Progenitor cell of endocrine pancreas (in vitro differentiated cells): Measurements from ENCODE around the gene ENO2. TPM values are rescaled to one million over a fixed set of nuclear protein-coding genes. Genes with fewer than 3 reads are reported as not detected.
"Not testable (repeated sequence)": the region's sequence is repeated elsewhere in the genome, so short reads cannot be mapped to it uniquely, and the experiment has no call there.

ENCODE experiments used
- DNase-seq: peaks from one replicate; pipeline ENCODE4 v3.0.0; 2021; ENCODE audit warnings: low spot score; ENCODE audit not compliant: unreplicated experiment
- H3K27ac Mint-ChIP-seq: 2 replicates; pipeline ENCODE4 v1.8.0; 2021; ENCODE audit warnings: mild to moderate bottlenecking, moderate library complexity, mixed read lengths
- H3K27me3 Mint-ChIP-seq: 2 replicates; pipeline ENCODE4 v1.8.0; 2021; ENCODE audit warnings: mixed read lengths
- H3K36me3 Mint-ChIP-seq: 2 replicates; pipeline ENCODE4 v1.8.0; 2022; ENCODE audit warnings: mixed read lengths; ENCODE audit not compliant: insufficient read depth
- H3K4me1 Mint-ChIP-seq: 2 replicates; pipeline ENCODE4 v1.8.0; 2021; ENCODE audit warnings: low read depth, mixed read lengths
- H3K4me3 Mint-ChIP-seq: 2 replicates; pipeline ENCODE4 v1.8.0; 2021; ENCODE audit warnings: low read depth, mild to moderate bottlenecking, moderate library complexity, mixed read lengths
- H3K9me3 Mint-ChIP-seq: 2 replicates; pipeline ENCODE4 v1.8.0; 2021; ENCODE audit warnings: low read depth, mixed read lengths
- total RNA-seq: library from RNA; stranded (reverse); gene quantifications from 2 replicates; pipeline ENCODE4 v1.2.1, GENCODE V29; 2021
- TF ChIP-seq, protein P1 (sequence below): fragments of 200-600 bp; sonication (generic); IDR thresholded peaks from one replicate; pipeline ENCODE4 v1.5.0; 2021; ENCODE audit warnings: antibody characterized with exemption, mild to moderate bottlenecking; ENCODE audit not compliant: unreplicated experiment

ENO2 gene
- total RNA-seq, 1 donor from 2014 or later = 77.9 TPM

DNA sequence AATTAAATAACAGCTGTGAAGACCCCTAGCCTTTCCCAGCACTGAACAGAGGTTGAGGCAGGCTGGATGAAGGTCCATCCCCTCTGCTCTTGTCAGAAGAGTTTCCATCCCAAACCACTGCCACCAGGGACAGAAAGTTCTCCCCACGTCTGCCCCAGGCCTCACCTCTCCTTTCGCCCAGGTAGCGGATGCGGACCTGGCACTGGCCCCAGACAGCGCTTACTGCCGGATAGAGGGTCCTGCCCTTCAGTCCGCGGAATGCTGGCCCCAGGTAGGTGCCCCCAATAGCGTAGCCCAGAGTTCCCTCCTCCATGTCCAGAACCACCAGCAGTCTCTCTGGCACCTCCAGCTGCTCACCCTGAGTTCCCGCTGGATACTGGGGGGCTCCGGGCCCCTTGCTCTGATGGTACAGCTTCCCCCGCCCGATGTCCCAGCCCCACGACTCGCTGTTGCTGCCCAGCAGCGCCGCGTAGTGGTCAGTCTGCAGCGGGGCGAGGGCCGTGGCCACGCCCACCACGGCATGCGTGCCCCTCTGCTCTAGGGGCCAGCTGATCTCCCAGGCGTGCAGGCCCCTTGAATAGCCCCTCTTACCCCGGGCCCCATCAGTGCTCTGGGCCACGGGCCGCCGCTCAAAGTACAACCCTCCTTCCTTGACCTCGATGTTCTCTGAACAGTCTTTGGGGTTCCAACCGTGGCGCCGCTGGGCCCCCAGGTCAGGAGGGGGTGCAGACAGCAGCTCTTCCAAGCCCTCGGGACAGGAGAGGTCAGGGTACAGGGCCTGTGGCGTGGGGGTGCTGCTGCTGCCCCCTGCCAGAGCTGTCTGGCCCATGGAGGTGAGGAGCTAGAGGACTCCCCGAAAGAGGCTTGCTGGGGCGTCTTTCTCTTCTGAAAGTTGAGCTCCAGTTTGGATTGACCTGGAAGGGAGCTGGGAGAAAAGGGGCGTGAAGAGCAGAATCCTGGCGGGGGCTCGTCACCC is 42.0 kb upstream of the ENO2 start:
- H3K27me3 Mint-ChIP-seq = no peaks in the 10 kb centered on the region
- H3K27ac Mint-ChIP-seq = peak overlapping the region; percentile 92
- H3K36me3 Mint-ChIP-seq = peaks cover 23% of the 10 kb centered on the region

GRCh38 chr12:6873094-6874014 is 41.0 kb upstream of the ENO2 start, which contains the start of gene SPSB2:
SPSB2 (minus strand) TSS chr12:6873303; CDS start chr12:6872901, 402 bp downstream.
- Mint-ChIP-seq H3K4me3 (peak within 1 kb of the TSS; percentile 93), H3K4me1 (peaks cover 28% of the 10 kb centered on the region), H3K27me3 (no peaks in the 10 kb centered on the region), H3K36me3 (peaks cover 23% of the 10 kb centered on the region), H3K9me3 (no peaks in the 10 kb centered on the region), H3K27ac (peak within 1 kb of the TSS; percentile 95)
- TF ChIP-seq, protein P1, sequence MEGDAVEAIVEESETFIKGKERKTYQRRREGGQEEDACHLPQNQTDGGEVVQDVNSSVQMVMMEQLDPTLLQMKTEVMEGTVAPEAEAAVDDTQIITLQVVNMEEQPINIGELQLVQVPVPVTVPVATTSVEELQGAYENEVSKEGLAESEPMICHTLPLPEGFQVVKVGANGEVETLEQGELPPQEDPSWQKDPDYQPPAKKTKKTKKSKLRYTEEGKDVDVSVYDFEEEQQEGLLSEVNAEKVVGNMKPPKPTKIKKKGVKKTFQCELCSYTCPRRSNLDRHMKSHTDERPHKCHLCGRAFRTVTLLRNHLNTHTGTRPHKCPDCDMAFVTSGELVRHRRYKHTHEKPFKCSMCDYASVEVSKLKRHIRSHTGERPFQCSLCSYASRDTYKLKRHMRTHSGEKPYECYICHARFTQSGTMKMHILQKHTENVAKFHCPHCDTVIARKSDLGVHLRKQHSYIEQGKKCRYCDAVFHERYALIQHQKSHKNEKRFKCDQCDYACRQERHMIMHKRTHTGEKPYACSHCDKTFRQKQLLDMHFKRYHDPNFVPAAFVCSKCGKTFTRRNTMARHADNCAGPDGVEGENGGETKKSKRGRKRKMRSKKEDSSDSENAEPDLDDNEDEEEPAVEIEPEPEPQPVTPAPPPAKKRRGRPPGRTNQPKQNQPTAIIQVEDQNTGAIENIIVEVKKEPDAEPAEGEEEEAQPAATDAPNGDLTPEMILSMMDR = no peak
- DNase-seq = peak; percentile 100

More for the DNA sequence above, 42.0 kb upstream of the ENO2 start:
- H3K4me1 Mint-ChIP-seq = peaks cover 32% of the 10 kb centered on the region
- peak; percentile 98 for DNase-seq
- TF ChIP-seq, protein P1 = peak; percentile 100
- H3K4me3 Mint-ChIP-seq = peak overlapping the region; percentile 93
- no peaks in the 10 kb centered on the region for H3K9me3 Mint-ChIP-seq

GRCh38 chr12:6874015-6874368 is 40.4 kb upstream of the ENO2 start:
- not testable (repeated sequence) for DNase-seq, H3K9me3 Mint-ChIP-seq, H3K27me3 Mint-ChIP-seq
- H3K4me1 Mint-ChIP-seq = peaks cover 22% of the 10 kb centered on the region
- H3K4me3 Mint-ChIP-seq = peak overlapping the region; percentile 93
- peaks cover 23% of the 10 kb centered on the region for H3K36me3 Mint-ChIP-seq
- peak overlapping the region; percentile 95 for H3K27ac Mint-ChIP-seq

GRCh38 chr12:6879824-6880223 is 34.6 kb upstream of the ENO2 start:
- peaks cover 24% of the 10 kb centered on the region for H3K36me3 Mint-ChIP-seq
- H3K9me3 Mint-ChIP-seq, H3K4me3 Mint-ChIP-seq, H3K27me3 Mint-ChIP-seq, DNase-seq: not testable (repeated sequence)
- peak overlapping the region; percentile 90 for H3K27ac Mint-ChIP-seq
- H3K4me1 Mint-ChIP-seq = peaks cover 13% of the 10 kb centered on the region

GRCh38 chr12:6883252-6883651 is 31.1 kb upstream of the ENO2 start:
- no peak overlapping the region for H3K27ac Mint-ChIP-seq
- no peaks in the 10 kb centered on the region for H3K27me3 Mint-ChIP-seq
- peaks cover 29% of the 10 kb centered on the region for H3K4me1 Mint-ChIP-seq
- H3K4me3 Mint-ChIP-seq = no peak overlapping the region
- TF ChIP-seq, protein P1 = no peak
- H3K36me3 Mint-ChIP-seq = peaks cover 14% of the 10 kb centered on the region
- no peaks in the 10 kb centered on the region for H3K9me3 Mint-ChIP-seq
- no peak for DNase-seq

- Mint-ChIP-seq H3K27ac (no peak overlapping the region), H3K9me3 (no peaks in the 10 kb centered on the region), H3K4me3 (no peak overlapping the region), H3K27me3 (no peaks in the 10 kb centered on the region), H3K36me3 (peaks cover 16% of the 10 kb centered on the region), H3K4me1 (peaks cover 33% of the 10 kb centered on the region)
- DNase-seq = no peak
- TF ChIP-seq, protein P1 = no peak
Measured at GRCh38 chr12:6883683-6884082, 30.7 kb upstream of the ENO2 start.
